Stimulated activated CD4-positive, alpha-beta T cell treated with anti-CD3 and anti-CD28 coated beads, Interleukin-1b, Interleukin-23, amount 100 ng/mL, for 1 hour (primary cell): ENCODE results near the gene TMEM97.

Experiments used
- DNase-seq, 2 donors: peaks; one replicate each; pipeline ENCODE4 v3.0.0-alpha.2; 2020; ENCODE audit warnings: low read depth in 2 of 2

Gene TMEM97

GRCh38 chr17:28365487-28365886 is 46.5 kb downstream of the TMEM97 start:
- no peak for DNase-seq

DNA sequence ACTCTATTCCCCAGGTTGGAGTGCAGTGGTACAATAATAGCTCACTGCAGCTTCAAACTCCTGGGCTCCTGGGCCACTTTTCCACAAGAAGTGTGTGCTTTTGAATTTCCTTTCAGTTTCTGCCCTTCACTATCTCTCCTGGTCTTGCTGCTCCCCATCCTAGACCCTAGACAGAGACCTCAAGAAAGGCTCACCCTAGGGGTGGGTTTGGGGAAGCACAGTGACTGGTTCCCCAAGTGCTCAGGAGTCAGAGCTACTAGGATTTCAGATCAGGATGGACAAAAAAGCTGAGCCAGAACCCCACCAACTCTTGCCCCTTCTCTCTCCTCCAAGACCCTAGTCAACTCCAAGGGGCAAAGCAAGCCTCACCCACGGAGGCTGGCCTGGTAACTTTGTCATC is 47.6 kb downstream of the TMEM97 start:
- DNase-seq: no peak

DNA sequence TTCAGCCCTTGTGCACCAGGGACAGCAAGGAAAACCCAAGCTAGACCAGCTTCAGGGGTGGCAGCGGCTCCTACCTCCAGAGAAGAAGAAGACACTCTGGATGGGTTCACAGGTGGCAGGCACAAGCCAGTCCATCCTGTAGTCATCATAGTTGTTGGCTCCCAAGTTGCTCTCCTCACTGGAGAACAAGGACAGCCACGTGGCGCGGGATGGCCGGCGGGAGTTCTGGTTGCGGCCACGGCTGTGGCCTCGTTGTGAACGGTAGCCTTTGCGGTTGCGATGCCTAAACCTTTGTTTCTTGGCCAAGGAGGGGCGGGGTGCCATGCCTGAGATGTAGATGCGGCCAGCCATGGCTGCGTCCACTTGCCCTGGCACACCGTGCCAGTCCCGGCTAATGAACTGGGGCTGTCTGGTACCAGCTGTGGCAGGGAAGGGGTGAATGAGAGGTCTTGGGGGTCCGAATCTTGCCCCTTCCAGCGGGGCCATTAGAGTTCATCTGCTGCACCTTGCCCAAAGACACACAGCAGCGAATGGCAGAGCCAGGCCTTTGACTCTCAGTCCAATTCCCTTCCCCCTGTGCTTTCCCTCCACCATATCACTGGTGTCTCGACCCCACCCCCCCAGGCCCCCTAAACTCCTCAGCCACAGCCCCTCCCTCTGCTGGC is 48.8 kb downstream of the TMEM97 start:
- no peak for DNase-seq

DNA sequence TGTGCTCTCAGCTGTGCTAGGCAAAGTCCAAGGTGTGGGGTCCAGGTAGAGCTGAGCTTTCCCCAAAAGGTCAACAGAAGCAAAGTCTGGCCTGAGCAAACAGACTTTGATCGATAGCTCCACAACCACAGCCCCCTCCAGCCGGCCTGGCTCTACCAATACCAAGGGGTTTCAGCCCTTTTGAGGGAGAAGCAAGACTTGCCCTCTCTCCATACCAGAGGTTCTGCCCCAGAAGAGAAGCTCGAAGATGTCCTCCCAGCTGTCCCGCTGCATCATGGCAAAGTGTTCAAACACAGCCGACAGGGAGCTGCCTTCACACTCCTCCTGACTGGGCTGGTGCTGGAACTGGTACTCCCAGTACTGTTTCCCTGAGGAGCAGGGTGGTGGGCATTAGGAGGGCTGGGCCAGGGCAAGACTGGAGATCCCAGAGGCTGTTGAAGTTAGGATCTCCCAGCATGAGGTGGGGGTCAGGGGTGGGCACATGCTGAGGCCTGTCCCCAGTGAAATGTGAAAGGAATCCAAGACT is 49.4 kb downstream of the TMEM97 start:
- DNase-seq: no peak

DNA sequence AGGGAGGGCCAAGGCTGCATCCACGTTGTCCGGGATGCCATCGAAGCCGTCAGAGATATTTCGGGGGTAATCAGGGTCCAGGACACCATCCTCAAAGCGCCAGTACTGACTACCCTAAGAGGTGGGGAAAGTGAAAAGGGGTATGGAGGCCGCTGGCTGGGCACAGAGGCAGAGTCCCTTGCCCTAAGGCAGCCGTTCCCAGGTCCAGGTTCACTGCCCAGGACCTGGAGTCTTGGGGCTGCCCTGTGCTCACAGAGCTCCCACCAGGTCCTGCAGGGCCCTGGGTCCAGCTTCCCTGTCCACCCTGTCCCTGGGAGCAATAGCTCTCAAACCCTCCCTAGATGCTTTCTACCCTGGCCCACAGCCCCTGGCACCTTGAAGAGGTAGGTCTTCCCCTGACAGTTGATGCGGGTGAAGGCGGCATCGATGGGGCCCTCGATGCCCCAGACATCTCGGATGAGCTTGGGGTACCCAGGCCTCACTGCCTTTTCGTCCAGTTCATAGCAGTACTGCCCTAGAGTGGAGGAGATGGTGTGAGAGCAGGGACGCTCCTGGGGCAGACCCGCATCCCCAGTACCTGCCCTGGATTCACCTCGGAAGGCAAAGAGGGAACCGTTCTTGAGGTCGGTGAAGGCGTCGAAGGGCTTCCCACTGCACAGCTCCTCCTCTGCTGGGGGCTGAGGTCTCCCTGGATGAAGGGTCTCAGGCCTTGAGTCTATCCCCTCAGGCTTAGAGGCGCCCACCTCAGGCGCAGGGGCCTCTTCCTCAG is 50.1 kb downstream of the TMEM97 start:
- DNase-seq: no peak

DNA sequence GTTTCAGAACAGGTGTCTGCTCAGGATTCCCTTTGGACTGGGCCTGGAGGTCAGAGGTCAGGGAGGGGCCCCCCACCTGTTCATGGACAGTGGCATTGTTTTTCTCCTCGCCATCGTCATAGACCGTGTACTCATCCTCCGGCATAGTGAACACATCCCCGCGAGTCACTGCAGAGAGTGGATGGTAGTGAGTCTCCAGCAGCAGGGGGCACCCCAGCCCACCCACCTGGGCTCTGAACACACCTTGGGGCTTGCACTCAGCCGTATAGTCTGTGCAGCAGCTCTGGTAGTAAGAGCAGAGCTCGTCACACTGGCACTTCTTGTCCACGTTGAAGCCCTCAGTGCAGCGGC is 50.7 kb downstream of the TMEM97 start:
- DNase-seq: no peak

- DNase-seq: no peak
Measured at GRCh38 chr17:28370035-28370743, 51.2 kb downstream of the TMEM97 start, which contains the start of gene VTN. Gene VTN (minus strand): TSS chr17:28370307. CDS start chr17:28370203, 104 bp downstream.

DNA sequence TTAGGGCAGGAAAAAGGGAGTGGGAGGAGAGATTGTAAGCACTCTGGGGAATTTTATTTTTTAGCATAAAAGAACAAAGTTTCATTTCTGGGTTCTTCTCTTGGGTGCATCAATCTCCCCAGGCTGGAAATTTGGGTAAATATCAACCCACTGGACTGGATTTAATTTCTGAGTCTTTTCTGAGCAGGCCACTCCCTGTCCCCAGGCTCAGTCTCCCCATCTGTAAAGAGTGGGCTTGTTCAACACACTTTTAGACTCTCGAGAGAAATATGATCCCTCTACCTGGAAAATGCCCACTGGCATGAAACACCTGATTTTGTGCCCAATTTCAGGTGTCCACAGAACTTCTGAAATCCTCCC is 51.7 kb downstream of the TMEM97 start:
- no peak for DNase-seq

DNA sequence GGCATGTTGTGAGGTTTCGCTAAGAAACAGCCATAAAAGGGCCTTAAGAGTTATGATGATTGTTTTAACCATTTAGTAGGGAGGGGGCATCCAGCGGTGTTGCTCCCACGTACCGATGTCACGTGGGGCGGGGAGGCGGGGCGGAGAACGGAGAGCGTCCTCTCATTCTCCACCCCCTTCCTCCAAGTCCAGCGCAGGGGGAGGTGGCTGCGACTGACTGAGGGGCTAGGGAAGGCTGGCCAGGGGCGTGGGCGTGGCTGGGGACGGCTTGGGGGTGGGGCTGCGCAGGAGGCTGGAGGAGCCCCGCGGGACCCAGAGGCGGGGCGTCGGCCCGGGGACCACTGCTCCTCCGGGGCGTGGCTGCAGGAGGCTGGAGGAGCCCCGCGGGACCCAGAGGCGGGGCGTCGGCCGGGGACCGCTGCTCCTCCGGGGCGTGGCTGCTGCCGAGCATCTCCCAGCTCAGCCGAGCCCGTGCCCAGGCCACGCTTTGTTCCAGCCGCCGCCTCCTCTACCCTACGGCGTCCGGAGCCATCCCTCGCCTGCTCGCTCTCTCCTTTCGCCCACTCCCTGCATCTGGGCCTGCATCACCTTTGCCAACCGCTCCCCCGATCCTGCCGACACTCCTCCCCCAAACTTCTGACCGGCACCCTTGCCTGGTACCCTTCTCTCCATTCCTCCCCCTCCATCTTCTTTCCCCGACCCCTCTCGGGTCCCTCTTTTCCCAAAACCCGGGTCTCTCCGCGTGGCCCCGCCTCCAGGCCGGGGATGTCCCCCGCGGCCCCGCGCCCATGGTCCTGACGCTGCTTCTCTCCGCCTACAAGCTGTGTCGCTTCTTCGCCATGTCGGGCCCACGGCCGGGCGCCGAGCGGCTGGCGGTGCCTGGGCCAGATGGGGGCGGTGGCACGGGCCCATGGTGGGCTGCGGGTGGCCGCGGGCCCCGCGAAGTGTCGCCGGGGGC is 52.5 kb downstream of the TMEM97 start, which contains the start of gene SARM1:
Gene SARM1 (plus strand): TSS at position 450 of the 958 bp plus-strand sequence. CDS start 339 bp downstream, at position 789.
- peak; percentile 48 to 75 for DNase-seq

GRCh38 chr17:28372203-28372944 is 53.4 kb downstream of the TMEM97 start:
- no peak for DNase-seq

DNA sequence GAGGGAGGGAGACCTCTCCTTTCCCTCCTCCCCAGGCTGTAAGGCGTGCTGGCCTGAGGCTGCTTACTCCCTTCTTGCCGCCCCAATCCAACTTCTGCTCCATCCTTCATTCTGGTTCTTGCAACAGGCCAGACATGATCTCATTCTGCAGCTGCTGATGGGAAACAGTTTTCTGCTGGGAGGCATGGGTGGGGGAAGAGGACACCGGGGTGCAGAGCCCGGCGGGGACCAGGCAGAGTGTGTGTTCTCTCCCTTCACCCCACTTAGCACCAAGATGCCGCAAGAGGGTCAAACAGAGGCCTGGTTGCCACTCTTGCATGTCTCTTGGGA is 53.9 kb downstream of the TMEM97 start:
- DNase-seq: no peak
